Stimulated activated CD8-positive, alpha-beta memory T cell treated with anti-CD3 and anti-CD28 coated beads, Interleukin-7, amount 100 ng/mL, for 4 hours (primary cell): Measurements from ENCODE around the gene ASXL1.

ENCODE experiments used
- DNase-seq, 2 donors: peaks; one replicate each; pipeline ENCODE4 v3.0.0-alpha.2; 2020; ENCODE audit warnings: low read depth in 2 of 2

Gene ASXL1

GRCh38 chr20:32453467-32454163, 95.5 kb downstream of the ASXL1 start:
- no peak for DNase-seq

- DNase-seq: no peak
Measured at GRCh38 chr20:32454164-32455145, 96.3 kb downstream of the ASXL1 start.

GRCh38 chr20:32455171-32455900, 97.2 kb downstream of the ASXL1 start:
- no peak for DNase-seq

GRCh38 chr20:32455901-32456701, 98.0 kb downstream of the ASXL1 start:
- DNase-seq: no peak

- DNase-seq: no peak
Measured at GRCh38 chr20:32456869-32457478, 98.8 kb downstream of the ASXL1 start.

GRCh38 chr20:32457479-32457986, 99.4 kb downstream of the ASXL1 start:
- no peak for DNase-seq

GRCh38 chr20:32458061-32458836, 100.1 kb downstream of the ASXL1 start:
- no peak for DNase-seq

GRCh38 chr20:32458837-32459220, 100.7 kb downstream of the ASXL1 start:
- no peak for DNase-seq

GRCh38 chr20:32460231-32460630, 102.1 kb downstream of the ASXL1 start:
- no peak for DNase-seq

- DNase-seq: no peak
Measured at GRCh38 chr20:32460683-32461320, 102.7 kb downstream of the ASXL1 start.

- DNase-seq: no peak
Measured at GRCh38 chr20:32461836-32462600, 103.9 kb downstream of the ASXL1 start.

- DNase-seq: no peak
Measured at GRCh38 chr20:32462900-32463641, 104.9 kb downstream of the ASXL1 start.

GRCh38 chr20:32463642-32464400, 105.7 kb downstream of the ASXL1 start:
- DNase-seq: no peak

- no peak for DNase-seq
Measured at GRCh38 chr20:32464401-32465091, 106.4 kb downstream of the ASXL1 start.

- DNase-seq: no peak
Measured at GRCh38 chr20:32465092-32465900, 107.2 kb downstream of the ASXL1 start.
